ENCODE measurements around the gene PEX10. TPM values are rescaled to one million over a fixed set of nuclear protein-coding genes. Genes with fewer than 3 reads are reported as not detected.
"Not testable (repeated sequence)": the region's sequence is repeated elsewhere in the genome, so short reads cannot be mapped to it uniquely, and the experiment has no call there.

The PEX10 gene
- 20.0 TPM for total RNA-seq

GRCh38 chr1:2412395-2412772 lies at the start of gene PEX10:
Gene PEX10, minus strand, starts transcription at chr1:2412564. Its CDS starts 62 bp downstream, at chr1:2412502.
- DNase-seq (ENCODE audit: low spot score in 2 of 2) (peak; percentile 99), FAIRE-seq (no peak)

- DNase-seq (ENCODE audit: low spot score in 2 of 2) (peak in 1 of 2 donors; percentile 56), FAIRE-seq (no peak)
Observed at GRCh38 chr1:2460996-2461751, 48.8 kb upstream of the PEX10 start.

- FAIRE-seq: no peak
Observed at GRCh38 chr1:2460203-2460602, 47.8 kb upstream of the PEX10 start.

GRCh38 chr1:2459757-2460156 lies 47.4 kb upstream of the PEX10 start:
- DNase-seq (ENCODE audit: low spot score in 2 of 2) (peak; percentile 82 to 83), FAIRE-seq (no peak)

More at GRCh38 chr1:2460203-2460602, 47.8 kb upstream of the PEX10 start:
- DNase-seq (ENCODE audit: low spot score in 2 of 2): no peak

- FAIRE-seq: not testable (repeated sequence)
Observed at GRCh38 chr1:2459102-2459753, 46.9 kb upstream of the PEX10 start.

GRCh38 chr1:2458687-2459086 lies 46.3 kb upstream of the PEX10 start:
- DNase-seq (ENCODE audit: low spot score in 2 of 2) (no peak), FAIRE-seq (no peak)

More at GRCh38 chr1:2459102-2459753, 46.9 kb upstream of the PEX10 start:
- DNase-seq (ENCODE audit: low spot score in 2 of 2): not testable (repeated sequence)

GRCh38 chr1:2457444-2457843 lies 45.1 kb upstream of the PEX10 start:
- no peak for DNase-seq (ENCODE audit: low spot score in 2 of 2)
- no peak for FAIRE-seq

GRCh38 chr1:2455757-2456156 lies 43.4 kb upstream of the PEX10 start:
- FAIRE-seq: no peak
- DNase-seq (ENCODE audit: low spot score in 2 of 2): peak in 1 of 2 donors; percentile 66

- no peak for DNase-seq (ENCODE audit: low spot score in 2 of 2)
- no peak for FAIRE-seq
Observed at GRCh38 chr1:2454227-2454626, 41.9 kb upstream of the PEX10 start.

GRCh38 chr1:2452932-2453315 lies 40.6 kb upstream of the PEX10 start:
- DNase-seq (ENCODE audit: low spot score in 2 of 2) (no peak), FAIRE-seq (no peak)

GRCh38 chr1:2452201-2452931 lies 40.0 kb upstream of the PEX10 start:
- DNase-seq (ENCODE audit: low spot score in 2 of 2) (peak; percentile 73 to 85), FAIRE-seq (no peak)

- no peak for FAIRE-seq
- DNase-seq (ENCODE audit: low spot score in 2 of 2): no peak
Observed at GRCh38 chr1:2451741-2452140, 39.4 kb upstream of the PEX10 start.

GRCh38 chr1:2449636-2450454 lies 37.5 kb upstream of the PEX10 start:
- DNase-seq (ENCODE audit: low spot score in 2 of 2) (peak; percentile 74 to 77), FAIRE-seq (no peak)

GRCh38 chr1:2448098-2448445 lies 35.7 kb upstream of the PEX10 start:
- DNase-seq (ENCODE audit: low spot score in 2 of 2): no peak
- FAIRE-seq: no peak

- DNase-seq (ENCODE audit: low spot score in 2 of 2): no peak
- no peak for FAIRE-seq
Observed at GRCh38 chr1:2447276-2448097, 35.1 kb upstream of the PEX10 start.

GRCh38 chr1:2446861-2447260 lies 34.5 kb upstream of the PEX10 start:
- FAIRE-seq (no peak), DNase-seq (ENCODE audit: low spot score in 2 of 2) (no peak)

- peak; percentile 73 to 74 for DNase-seq (ENCODE audit: low spot score in 2 of 2)
- FAIRE-seq: no peak
Observed at GRCh38 chr1:2446394-2446793, 34.0 kb upstream of the PEX10 start.

GRCh38 chr1:2445823-2446215 lies 33.5 kb upstream of the PEX10 start:
- DNase-seq (ENCODE audit: low spot score in 2 of 2): no peak
- no peak for FAIRE-seq

- DNase-seq (ENCODE audit: low spot score in 2 of 2) (no peak), FAIRE-seq (no peak)
Observed at GRCh38 chr1:2445162-2445822, 32.9 kb upstream of the PEX10 start.

All from frontal cortex (tissue), 4 donors.